ENCODE measurements around the gene MTUS2. TPM values are rescaled to one million over a fixed set of nuclear protein-coding genes. Genes with fewer than 3 reads are reported as not detected.

MTUS2 gene
- total RNA-seq, 4 donors from 2014 or later, result 0.08 to 0.57 TPM; not detected in 2

GRCh38 chr13:28851422-28851821 lies 31.3 kb downstream of the MTUS2 start:
- intact Hi-C loops (cut with DNase I), result no loop called here
- no peak for DNase-seq
- 55 to 58% methylated on average over 6 of the region's 6 CpGs for WGBS, 2 donors
- Histone ChIP-seq H3K9me3 (no peaks in the 10 kb centered on the region), H3K4me3 (no peak overlapping the region), H3K27ac (no peak overlapping the region), H3K4me1 (no peaks in the 10 kb centered on the region), H3K36me3 (no peaks in the 10 kb centered on the region), H3K27me3 (peaks cover 0 to 3% (median 0%) of the 10 kb centered on the region in 4 donors)
- TF ChIP-seq CTCF (IDR thresholded peaks at IDR 0.05) (no peak), POLR2A (IDR thresholded peaks at IDR 0.05) (no peak)

- TF ChIP-seq POLR2A (IDR thresholded peaks at IDR 0.05), result no peak
- H3K27ac ChIP-seq, result no peak overlapping the region
- H3K9me3 ChIP-seq, result no peaks in the 10 kb centered on the region
- H3K4me3 ChIP-seq, result no peak overlapping the region
- DNase-seq, result no peak
- H3K4me1 ChIP-seq, result no peaks in the 10 kb centered on the region
- intact Hi-C loops (cut with DNase I), result no loop called here
- H3K36me3 ChIP-seq, result no peaks in the 10 kb centered on the region
- 52 to 56% methylated on average over 4 of the region's 4 CpGs for WGBS, 2 donors
- H3K27me3 ChIP-seq, result peaks cover 0 to 16% (median 0%) of the 10 kb centered on the region in 4 donors
Observed at GRCh38 chr13:28854657-28855056, 34.5 kb downstream of the MTUS2 start.

GRCh38 chr13:28856287-28856686 lies 36.1 kb downstream of the MTUS2 start:
- H3K27me3 ChIP-seq, result peaks cover 0 to 16% (median 0%) of the 10 kb centered on the region in 4 donors
- WGBS, 2 donors, result 66 to 80% methylated on average over 4 to 5 of the region's 6 CpGs
- no peaks in the 10 kb centered on the region for H3K4me1 ChIP-seq
- no peak overlapping the region for H3K4me3 ChIP-seq
- no peak overlapping the region for H3K27ac ChIP-seq
- no peak for TF ChIP-seq CTCF (IDR thresholded peaks at IDR 0.05)
- TF ChIP-seq POLR2A (IDR thresholded peaks at IDR 0.05), result no peak
- no peak for DNase-seq
- intact Hi-C loops (cut with DNase I), result no loop called here
- H3K9me3 ChIP-seq, result no peaks in the 10 kb centered on the region
- H3K36me3 ChIP-seq, result no peaks in the 10 kb centered on the region

GRCh38 chr13:28859069-28859468 lies 38.9 kb downstream of the MTUS2 start:
- TF ChIP-seq CTCF (IDR thresholded peaks at IDR 0.05), result no peak
- no peak for TF ChIP-seq POLR2A (IDR thresholded peaks at IDR 0.05)
- Histone ChIP-seq H3K4me3 (no peak overlapping the region), H3K27ac (no peak overlapping the region), H3K36me3 (no peaks in the 10 kb centered on the region), H3K27me3 (peaks cover 0 to 32% (median 0%) of the 10 kb centered on the region in 4 donors), H3K9me3 (no peaks in the 10 kb centered on the region), H3K4me1 (no peaks in the 10 kb centered on the region)
- intact Hi-C loops (cut with DNase I), result no loop called here
- no peak for DNase-seq
- 83 to 100% methylated on average over 2 of the region's 2 CpGs for WGBS, 2 donors

- Histone ChIP-seq H3K4me3 (no peak overlapping the region), H3K9me3 (no peaks in the 10 kb centered on the region), H3K36me3 (no peaks in the 10 kb centered on the region), H3K27me3 (peaks cover 0 to 32% (median 0%) of the 10 kb centered on the region in 4 donors), H3K4me1 (no peaks in the 10 kb centered on the region), H3K27ac (no peak overlapping the region)
- 59 to 69% methylated on average over 2 of the region's 2 CpGs for WGBS, 2 donors
- no peak for DNase-seq
- intact Hi-C loops (cut with DNase I), result no loop called here
- no peak for TF ChIP-seq CTCF (IDR thresholded peaks at IDR 0.05)
- no peak for TF ChIP-seq POLR2A (IDR thresholded peaks at IDR 0.05)
Observed at GRCh38 chr13:28859717-28860116, 39.6 kb downstream of the MTUS2 start.

- H3K9me3 ChIP-seq, result no peaks in the 10 kb centered on the region
- peaks cover 0 to 21% (median 0%) of the 10 kb centered on the region in 4 donors for H3K27me3 ChIP-seq
- H3K4me1 ChIP-seq, result no peaks in the 10 kb centered on the region
- H3K27ac ChIP-seq, result no peak overlapping the region
- H3K4me3 ChIP-seq, result no peak overlapping the region
- TF ChIP-seq CTCF (IDR thresholded peaks at IDR 0.05) (no peak), POLR2A (IDR thresholded peaks at IDR 0.05) (no peak)
- H3K36me3 ChIP-seq, result no peaks in the 10 kb centered on the region
- intact Hi-C loops (cut with DNase I), result no loop called here
- DNase-seq, result no peak
- WGBS, 2 donors, result 0% methylated on average over 1 of the region's 1 CpG; no CpG with 5 or more reads in 1 of the 2 donors
Observed at GRCh38 chr13:28864544-28864943, 44.4 kb downstream of the MTUS2 start.
